NB4 (cell line): ENCODE results near the gene MICALL1.

Experiments
- DNase-seq: peaks from one replicate; pipeline ENCODE4 v3.0.0; 2010; ENCODE audit warnings: low read depth
- H3K4me3 ChIP-seq: one replicate; pipeline ENCODE4 v1.5.1; 2011; ENCODE audit warnings: mild to moderate bottlenecking, low read depth, low read length, moderate library complexity
- MYC ChIP-seq: IDR thresholded peaks from 2 replicates; pipeline ENCODE4 v1.6.1; 2011; ENCODE audit warnings: low read depth, low read length
- POLR2A ChIP-seq: IDR thresholded peaks from 2 replicates; pipeline ENCODE4 v1.6.1; 2011; ENCODE audit warnings: mild to moderate bottlenecking; ENCODE audit not compliant: insufficient read length; ENCODE audit errors: extremely low read depth
- TF ChIP-seq, protein P1 (sequence below): IDR thresholded peaks from one replicate; pipeline ENCODE4 v1.5.1; 2012; ENCODE audit warnings: low read depth, low read length
- TF ChIP-seq, protein P2 (sequence below): IDR thresholded peaks from 2 replicates; pipeline ENCODE4 v1.6.1; 2011; ENCODE audit warnings: low read depth, low read length

Gene MICALL1

DNA sequence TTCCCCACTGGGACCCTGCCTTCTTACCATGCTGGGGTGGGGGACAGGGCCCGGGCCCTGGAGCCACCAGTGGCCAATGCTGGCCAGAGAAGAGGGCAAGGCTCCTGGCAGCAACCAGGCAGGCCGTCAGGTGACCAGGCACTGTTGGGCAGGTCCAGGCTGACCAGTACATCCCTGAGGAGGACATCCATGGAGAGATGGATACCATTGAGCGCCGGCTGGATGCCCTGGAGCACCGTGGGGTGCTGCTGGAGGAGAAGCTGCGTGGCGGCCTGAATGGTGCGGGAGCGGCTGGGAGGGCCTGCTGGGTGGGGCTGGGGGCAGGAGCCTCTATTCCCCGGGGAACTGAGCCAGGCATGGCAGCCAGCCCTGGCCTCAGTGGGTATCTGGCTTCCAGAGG is 26.3 kb downstream of the MICALL1 start:
- no peak for DNase-seq
- H3K4me3 ChIP-seq, result no peak overlapping the region
- TF ChIP-seq, protein P1, sequence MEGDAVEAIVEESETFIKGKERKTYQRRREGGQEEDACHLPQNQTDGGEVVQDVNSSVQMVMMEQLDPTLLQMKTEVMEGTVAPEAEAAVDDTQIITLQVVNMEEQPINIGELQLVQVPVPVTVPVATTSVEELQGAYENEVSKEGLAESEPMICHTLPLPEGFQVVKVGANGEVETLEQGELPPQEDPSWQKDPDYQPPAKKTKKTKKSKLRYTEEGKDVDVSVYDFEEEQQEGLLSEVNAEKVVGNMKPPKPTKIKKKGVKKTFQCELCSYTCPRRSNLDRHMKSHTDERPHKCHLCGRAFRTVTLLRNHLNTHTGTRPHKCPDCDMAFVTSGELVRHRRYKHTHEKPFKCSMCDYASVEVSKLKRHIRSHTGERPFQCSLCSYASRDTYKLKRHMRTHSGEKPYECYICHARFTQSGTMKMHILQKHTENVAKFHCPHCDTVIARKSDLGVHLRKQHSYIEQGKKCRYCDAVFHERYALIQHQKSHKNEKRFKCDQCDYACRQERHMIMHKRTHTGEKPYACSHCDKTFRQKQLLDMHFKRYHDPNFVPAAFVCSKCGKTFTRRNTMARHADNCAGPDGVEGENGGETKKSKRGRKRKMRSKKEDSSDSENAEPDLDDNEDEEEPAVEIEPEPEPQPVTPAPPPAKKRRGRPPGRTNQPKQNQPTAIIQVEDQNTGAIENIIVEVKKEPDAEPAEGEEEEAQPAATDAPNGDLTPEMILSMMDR, result no peak
- TF ChIP-seq, protein P2, sequence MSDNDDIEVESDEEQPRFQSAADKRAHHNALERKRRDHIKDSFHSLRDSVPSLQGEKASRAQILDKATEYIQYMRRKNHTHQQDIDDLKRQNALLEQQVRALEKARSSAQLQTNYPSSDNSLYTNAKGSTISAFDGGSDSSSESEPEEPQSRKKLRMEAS, result no peak
- TF ChIP-seq MYC, result no peak
- no peak for TF ChIP-seq POLR2A

DNA sequence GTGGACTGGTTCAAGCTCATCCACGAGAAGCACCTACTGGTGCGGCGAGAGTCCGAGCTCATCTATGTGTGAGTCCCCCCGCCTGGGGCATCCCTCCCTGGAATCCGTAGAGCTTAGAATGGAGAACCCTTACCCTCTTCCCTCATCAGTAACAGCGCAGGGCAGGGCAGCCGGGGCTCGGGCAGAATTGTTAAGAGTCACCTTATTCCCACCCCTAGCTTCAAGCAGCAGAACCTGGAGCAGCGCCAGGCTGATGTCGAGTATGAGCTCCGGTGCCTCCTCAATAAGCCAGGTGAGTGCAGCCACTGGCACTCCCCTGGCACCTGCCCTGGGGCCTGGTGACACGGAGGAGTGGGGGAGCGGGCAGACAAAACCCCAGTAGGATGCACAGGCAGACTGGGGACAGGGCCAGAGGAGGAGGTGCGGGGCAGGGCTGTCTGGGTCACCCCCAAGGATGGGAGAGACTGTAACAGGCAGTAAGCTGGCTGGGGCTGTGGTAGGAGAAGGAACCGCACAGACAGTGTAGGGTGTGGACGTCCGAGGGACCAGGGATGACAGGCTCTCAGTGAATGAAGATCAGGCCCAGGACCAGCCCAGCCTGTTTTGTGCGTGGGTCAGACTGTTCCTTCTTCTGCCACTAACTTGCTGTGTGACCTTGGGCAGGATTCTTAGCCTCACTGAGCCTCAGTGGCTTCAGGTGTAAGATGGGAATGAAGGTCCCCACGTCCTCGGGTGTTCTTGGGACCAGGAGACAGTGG is 26.9 kb downstream of the MICALL1 start:
- H3K4me3 ChIP-seq, result no peak overlapping the region
- no peak for DNase-seq
- TF ChIP-seq MYC, result no peak
- TF ChIP-seq, protein P1, result no peak

DNA sequence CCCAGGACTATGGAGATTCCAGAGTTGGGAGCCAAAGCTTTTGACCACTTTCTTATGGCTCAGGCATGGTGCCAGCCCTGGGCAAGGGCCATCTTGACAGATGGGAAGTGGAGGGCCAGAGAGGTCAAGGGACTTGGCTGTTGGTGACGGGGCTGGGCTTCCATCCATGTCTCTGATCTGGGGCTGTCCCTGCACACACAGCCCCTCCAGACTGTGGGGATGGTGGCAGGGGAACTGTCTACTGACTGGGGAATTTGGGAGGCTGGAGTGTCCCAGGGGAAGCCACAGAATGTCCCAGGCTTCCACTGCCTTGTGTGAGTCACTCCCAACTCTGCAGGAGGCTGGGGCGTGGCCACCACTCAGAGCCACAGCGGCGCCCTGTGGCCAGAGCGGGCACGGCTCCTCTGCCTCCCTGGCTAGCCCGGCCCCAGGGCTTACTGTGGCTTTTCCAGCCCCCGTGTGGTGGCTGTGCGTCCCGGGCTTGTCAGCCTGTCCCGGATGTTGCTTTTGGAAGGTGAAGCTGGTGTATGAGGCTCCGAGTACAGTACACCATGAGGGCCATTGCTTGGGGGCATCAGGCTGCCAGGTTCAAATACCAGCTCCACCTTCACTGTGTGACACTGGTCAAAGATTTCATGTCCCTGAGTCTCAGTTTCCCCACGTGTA is 27.7 kb downstream of the MICALL1 start:
- peak; percentile 94 for DNase-seq
- no peak for TF ChIP-seq POLR2A
- TF ChIP-seq, protein P2, result 0 out of 2 replicates have a peak, but pooled peaks have one; percentile 16
- TF ChIP-seq, protein P1, result peak; percentile 96

DNA sequence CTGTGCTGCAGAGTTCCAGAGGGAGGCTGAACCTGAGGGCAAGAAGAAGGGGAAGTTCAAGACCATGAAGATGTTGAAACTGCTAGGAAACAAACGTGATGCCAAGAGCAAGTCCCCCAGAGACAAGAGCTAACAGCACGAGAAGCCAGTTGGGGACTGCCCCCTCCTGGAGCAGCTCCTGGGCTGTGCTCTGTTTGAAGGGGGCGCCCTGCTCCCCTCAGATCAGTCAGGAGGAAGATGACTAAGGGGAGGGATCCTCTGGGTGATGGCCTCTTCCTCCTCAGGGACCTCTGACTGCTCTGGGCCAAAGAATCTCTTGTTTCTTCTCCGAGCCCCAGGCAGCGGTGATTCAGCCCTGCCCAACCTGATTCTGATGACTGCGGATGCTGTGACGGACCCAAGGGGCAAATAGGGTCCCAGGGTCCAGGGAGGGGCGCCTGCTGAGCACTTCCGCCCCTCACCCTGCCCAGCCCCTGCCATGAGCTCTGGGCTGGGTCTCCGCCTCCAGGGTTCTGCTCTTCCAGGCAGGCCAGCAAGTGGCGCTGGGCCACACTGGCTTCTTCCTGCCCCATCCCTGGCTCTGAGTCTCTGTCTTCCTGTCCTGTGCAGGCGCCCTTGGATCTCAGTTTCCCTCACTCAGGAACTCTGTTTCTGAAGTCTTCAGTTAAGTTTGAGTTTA is 34.7 kb downstream of the MICALL1 start:
- TF ChIP-seq, protein P2, result no peak
- TF ChIP-seq POLR2A (no peak), MYC (no peak)
- TF ChIP-seq, protein P1, result peak; percentile 61
- peak; percentile 96 for DNase-seq
- no peak overlapping the region for H3K4me3 ChIP-seq

More for the DNA sequence above, 27.7 kb downstream of the MICALL1 start:
- no peak overlapping the region for H3K4me3 ChIP-seq

DNA sequence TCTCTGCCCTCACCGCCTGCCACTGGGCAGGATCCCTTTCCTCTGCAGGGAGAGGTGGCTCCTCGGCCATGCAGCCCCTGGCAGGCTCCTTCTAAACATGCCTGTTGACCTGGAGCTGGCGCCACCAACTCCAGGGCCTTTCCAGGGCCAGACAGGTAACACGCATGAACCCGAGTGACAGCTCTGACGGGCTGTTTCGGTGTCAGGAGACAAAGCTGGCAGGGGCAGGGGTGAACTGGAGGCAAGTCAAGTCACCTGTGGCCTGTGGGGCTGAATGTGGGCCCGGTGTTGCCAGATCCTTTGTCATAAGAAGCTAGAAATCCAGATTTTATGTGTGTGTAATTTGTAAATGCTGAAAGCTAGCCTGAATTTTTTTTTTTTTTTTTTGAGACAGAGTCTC is 36.0 kb downstream of the MICALL1 start:
- TF ChIP-seq MYC (no peak), POLR2A (no peak)
- TF ChIP-seq, protein P1, result no peak
- TF ChIP-seq, protein P2, result no peak
- DNase-seq, result no peak
- H3K4me3 ChIP-seq, result no peak overlapping the region
